Middle frontal gyrus (tissue), 1 donor: ENCODE data around the gene EGLN3.
"Not testable (repeated sequence)": the region's sequence is repeated elsewhere in the genome, so short reads cannot be mapped to it uniquely, and the experiment has no call there.

Experiments used
- DNase-seq: peaks from one replicate; pipeline ENCODE4 v3.0.0-alpha.2; 2015; ENCODE audit warnings: low spot score; ENCODE audit errors: extremely low spot score

Gene EGLN3

DNA sequence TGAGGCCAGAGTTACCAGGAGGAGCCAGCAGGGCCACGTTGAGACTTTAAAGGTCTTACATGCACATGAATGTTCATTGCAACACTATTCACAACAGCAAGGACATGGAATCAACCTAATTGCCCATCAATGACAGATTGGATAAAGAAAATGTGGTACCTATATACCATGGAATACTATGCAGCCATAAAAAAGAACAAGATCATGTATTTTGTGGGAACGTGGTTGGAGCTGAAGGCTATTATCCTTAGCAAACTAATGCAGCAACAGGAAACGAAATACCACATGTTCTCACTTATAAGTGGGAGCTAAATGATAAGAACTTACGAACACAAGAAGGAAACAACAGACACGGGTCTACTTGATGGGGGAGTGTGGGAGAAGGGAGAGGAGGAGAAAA lies 11.6 kb upstream of the EGLN3 start:
- not testable (repeated sequence) for DNase-seq

- no peak for DNase-seq
These were observed 11.1 kb upstream of the EGLN3 start for GRCh38 chr14:33962016-33962415.

GRCh38 chr14:33959692-33960151 lies 8.8 kb upstream of the EGLN3 start:
- peak; percentile 37 for DNase-seq

DNA sequence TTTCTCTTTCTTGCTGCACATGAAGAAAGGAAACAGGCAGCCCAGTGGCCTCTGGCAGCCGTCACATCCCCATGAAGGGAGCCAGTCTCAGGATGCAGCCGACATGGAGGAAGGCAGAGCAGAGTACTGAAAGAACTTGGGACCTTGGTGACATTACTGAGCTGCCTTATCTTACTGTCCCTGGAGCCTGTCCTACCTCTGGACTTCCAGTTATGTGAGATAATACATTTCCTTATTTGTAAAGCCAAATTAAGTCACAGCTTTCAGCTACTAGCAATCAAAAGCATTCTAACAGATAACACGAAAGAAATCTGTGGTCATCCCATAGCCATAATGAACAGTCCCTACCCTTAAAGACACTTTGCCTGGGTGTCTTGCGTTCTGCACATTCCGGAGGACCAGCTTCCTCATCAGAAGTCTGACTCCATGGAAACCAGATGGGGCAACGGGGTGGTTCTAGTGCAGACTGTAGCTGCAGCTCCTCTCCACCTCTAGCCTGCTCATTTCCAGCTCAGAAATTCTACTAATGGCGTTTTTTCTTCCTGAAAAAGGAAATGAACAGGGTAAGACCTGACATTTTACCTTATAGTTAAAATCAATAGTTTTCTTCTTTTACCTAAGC lies 7.8 kb upstream of the EGLN3 start:
- DNase-seq = no peak

- DNase-seq = no peak
These were observed 7.1 kb upstream of the EGLN3 start for GRCh38 chr14:33957993-33958392.

DNA sequence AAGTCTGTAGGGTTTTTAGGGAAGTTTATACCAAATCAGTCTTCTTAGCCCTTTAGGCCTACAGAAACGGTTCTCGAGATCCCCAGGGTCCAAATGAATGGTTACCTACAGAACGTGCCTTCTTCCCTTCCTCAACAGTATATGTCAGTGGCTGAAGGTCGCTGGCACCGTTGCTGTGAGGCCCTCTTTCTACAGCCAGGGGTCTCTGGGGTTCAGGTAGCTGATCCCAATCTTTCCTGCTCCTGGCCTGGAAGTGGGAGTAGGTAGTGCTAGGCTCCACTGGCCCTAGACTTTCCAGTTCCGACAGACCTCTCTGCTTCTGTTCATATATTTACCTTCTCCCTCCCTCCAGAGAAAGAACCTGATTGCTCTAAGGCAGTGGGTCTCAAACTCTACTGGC lies 6.4 kb upstream of the EGLN3 start:
- DNase-seq = no peak

DNA sequence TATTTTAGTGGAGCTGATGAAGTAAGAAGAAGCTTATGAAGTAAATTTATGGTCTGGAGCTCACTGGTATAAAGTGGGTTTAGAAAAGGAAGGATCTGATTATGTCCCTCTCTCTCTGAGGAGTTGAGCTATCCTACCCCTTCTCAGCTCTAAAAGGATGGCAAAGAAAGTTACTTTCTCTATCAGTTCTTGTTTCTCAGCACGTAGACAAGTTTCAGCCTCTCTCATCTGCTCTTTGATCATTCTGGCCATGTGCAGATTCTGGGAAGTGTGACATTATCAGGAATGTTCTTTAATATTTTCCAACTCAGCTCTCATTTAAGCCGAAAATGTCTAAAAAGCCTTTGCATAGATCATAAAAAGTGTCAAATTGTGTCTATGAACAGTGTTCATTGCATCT lies 5.8 kb upstream of the EGLN3 start:
- DNase-seq = no peak

GRCh38 chr14:33954016-33954598 lies 3.2 kb upstream of the EGLN3 start:
- DNase-seq = no peak

DNA sequence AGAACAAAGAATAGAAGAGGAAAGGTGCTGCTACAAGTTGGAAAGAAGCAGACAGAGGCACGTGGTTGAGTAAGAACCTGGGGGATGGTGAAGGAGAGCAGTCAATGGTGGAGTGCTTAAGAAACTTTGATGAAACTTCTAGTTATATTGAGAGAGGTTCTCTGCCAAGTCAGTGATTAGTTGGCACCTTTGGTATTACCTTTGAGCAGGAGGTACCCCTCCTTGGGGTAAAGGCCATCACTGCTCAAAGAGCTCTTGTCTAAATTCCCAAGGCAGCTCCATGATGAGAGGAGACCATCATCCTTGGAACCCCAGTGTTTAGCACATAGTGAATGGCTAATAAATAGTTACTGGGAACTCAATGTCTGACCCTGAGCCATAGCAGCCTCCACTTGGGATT lies 1.7 kb upstream of the EGLN3 start:
- DNase-seq = no peak

DNA sequence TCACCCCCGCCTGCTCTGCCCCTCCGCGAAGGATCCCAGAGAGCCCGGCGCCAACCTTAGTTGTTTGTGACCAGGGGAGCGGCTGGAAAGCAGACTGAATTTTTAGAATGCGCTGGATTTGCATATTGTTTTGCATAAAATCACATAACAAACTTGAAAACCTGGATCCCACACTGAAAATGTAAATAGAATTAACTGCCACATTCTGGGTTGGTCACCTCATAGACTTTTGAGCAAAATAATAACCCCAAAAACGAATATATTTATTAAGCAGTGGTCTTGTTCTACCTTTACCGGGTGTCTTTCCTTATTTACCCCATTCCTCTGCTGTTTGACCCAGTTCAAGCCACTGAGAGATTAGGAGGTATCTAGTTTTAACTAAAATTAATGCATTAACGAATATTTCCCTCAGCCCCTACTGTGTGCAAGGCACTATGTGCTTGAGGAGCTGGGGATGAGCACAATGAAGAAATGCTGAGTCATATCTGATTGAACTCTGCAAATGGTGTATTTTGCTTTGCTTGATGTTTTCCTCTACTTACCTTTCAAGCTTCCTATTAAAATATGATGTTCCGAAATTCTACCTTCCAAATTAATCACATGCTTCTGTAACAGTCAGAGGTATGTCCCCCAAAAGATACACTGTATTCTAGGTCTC lies 438 bp upstream of the EGLN3 start:
- DNase-seq = no peak

- DNase-seq = no peak
These were observed 1.4 kb downstream of the EGLN3 start for GRCh38 chr14:33949411-33949893.

DNA sequence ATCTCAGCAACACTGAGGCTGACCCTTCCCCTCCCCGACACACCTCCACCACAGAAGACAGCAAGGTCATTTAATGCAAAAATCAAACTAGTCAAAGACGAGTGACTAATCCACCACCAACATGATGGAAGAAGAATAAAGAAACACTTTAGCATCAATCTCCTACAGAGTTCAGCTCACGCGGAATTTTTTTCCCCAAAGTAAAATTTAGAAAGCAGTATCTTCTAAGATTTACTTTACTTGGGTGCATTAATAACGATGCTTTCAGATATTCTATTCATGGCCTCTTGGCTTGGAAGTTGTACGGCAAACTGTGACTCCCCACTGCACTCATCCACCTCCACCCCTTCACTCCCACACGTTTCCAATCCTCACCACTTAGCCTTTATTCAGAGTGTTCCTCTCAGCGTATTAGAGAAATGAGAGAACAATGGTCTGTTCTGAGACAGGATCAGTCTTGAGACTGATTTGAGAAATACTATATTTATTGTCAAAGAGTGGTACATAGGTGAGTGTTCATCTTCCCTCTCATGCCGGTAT lies 1.9 kb downstream of the EGLN3 start:
- no peak for DNase-seq

- no peak for DNase-seq
These were observed 2.6 kb downstream of the EGLN3 start for GRCh38 chr14:33948145-33948868.

DNA sequence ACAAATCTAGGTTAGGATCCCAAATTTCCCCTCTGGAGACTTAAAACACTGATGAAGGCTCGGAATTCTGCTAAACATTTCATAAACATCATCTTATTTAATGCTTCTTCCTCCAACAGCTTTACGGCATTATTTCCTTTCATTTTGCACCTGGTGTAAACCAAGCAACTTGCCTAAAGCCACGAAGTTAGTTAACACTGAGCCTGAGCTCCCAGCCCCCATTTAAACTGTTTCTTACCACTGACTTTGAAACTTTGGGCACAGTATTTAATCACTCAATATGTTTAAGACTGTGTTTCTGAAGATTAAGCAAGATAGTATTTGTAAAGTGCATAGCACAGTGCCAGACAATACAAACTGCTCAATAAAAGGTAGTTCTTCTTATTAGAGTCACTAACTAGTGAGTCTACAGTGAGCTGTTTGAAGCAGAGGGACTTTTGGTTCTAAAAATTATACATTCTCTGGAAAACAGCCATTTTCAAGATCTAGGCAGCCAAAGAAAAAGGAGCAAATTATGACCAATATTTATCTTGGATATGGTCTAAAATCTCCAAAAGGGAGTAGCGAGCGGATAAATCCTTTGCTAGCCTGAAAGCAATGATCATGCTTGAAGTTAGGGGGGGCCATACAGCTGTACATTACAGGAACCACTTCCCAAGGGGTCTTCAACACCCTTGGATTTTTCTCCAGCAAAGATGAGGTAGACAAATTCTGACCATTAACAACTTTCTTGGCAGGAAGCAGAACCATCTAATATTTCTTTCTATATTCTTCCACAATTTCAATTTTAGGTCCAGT lies 4.0 kb downstream of the EGLN3 start:
- no peak for DNase-seq

- DNase-seq = no peak
These were observed 5.4 kb downstream of the EGLN3 start for GRCh38 chr14:33945210-33946088.

DNA sequence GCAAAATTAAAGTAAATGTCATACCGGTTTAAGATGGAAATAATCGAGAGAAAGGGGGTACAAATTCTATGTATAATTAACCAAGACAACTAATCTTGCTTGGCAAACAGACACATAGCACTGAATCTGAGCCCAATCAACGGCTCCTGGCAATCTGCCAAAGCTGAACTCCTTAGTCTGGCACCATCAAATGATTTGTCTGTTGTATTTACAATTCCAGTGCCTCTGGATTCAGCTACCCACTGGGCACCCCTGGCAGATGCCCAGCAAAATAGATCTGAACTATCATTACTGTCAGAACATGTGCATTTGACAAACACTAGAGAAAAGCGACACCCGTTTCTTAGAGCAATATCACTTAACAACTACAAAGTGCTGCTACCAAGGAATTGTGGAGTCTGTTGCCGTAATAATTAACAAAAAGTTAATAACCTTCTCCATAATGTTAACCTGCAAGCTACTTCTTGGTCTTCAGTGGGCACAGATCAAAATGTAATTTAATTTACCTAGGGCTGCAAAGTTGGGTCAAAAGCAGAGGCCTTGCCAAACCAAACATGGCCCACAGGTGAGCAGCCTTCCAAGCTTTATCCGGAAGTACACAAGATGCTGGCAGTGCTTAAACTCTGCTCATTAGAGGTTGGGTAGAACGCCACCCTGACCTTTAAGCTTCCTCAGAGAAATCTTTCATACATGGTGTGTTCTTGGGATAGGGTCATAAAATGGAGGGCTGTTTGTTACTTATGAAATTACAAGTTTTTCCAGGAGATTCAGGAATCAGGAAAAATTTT lies 7.6 kb downstream of the EGLN3 start:
- DNase-seq = no peak

DNA sequence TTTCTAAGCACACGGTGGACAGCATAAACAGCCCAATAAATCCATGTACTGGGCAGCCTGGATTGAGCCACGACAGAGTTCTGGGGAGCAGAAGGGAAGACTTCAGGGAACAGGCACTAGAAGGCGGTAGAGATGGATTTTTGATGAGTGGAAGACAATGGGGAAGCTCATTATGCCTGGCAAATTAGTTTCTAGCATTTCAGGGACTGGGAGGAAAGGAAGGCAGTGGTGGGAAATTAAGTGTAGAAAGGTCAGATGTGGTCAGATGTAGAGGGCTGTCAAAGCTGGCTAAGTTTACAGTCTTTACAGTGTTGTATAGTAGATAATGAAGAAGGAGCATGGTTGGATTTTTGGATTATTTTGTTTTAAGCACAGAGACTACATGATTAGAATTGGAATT lies 9.2 kb downstream of the EGLN3 start:
- DNase-seq = no peak

DNA sequence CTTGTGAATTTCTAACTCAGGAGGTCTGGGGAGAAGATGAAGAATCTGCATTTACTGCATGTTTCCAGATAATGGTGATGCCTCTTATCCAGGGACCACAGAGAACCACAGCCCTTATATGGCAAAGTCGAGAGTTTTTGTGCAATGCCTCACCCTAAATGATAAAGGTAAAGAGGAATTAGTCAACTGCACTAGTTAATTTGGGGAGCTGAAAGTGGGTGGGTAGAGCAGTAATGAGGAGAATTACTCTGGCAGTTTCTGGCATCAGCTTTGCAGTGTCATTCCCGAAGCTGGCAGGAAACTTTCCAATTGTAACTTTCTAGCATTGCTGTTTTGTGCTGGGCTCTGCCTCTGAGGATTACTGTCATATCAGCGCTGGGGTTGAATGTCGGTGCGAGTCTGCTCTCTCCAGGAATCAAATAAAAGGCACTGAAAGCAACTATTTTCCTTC lies 10.3 kb downstream of the EGLN3 start:
- no peak for DNase-seq
